Neural cell (in vitro differentiated cells): ENCODE results near the gene TSPAN18. TPM values are rescaled to one million over a fixed set of nuclear protein-coding genes. Genes with fewer than 3 reads are reported as not detected.

Experiments used
- H2AFZ ChIP-seq: fragments of 200-600, 300-800 bp; sonication (generic), shearing (Covaris generic); 2 replicates; pipeline ENCODE4 v1.6.0; 2014; ENCODE audit warnings: low read depth, mild to moderate bottlenecking, antibody characterized with exemption, low read length, moderate library complexity
- H3F3A ChIP-seq: fragments of 200-600 bp; shearing (Covaris generic); 2 replicates; pipeline ENCODE4 v1.6.1; 2016; ENCODE audit warnings: mild to moderate bottlenecking, moderate library complexity, mixed read lengths, antibody characterized with exemption, low read length; ENCODE audit not compliant: insufficient read depth, poor library complexity, severe bottlenecking
- H3K27ac ChIP-seq: fragments of 200-600, 300-800 bp; sonication (generic), shearing (Covaris generic); 2 replicates; pipeline ENCODE4 v1.5.1; 2014; ENCODE audit warnings: mild to moderate bottlenecking, low read length, moderate library complexity
- H3K27me3 ChIP-seq: fragments of 300-800, 200-600 bp; sonication (generic), shearing (Covaris generic); 2 replicates; pipeline ENCODE4 v1.6.0; 2014; ENCODE audit warnings: mild to moderate bottlenecking, low read depth, low read length, moderate library complexity; ENCODE audit not compliant: insufficient read depth
- H3K36me3 ChIP-seq: fragments of 300-800, 200-600 bp; sonication (generic), shearing (Covaris generic); 2 replicates; pipeline ENCODE4 v1.5.1; 2014; ENCODE audit warnings: mild to moderate bottlenecking, antibody characterized with exemption, low read length, moderate library complexity; ENCODE audit not compliant: insufficient read depth
- H3K4me2 ChIP-seq: fragments of 300-800, 200-600 bp; sonication (generic), shearing (Covaris generic); 2 replicates; pipeline ENCODE4 v1.6.0; 2014; ENCODE audit warnings: mild to moderate bottlenecking, low read length
- H3K4me3 ChIP-seq: fragments of 300-800, 200-600 bp; sonication (generic), shearing (Covaris generic); 2 replicates; pipeline ENCODE4 v1.5.1; 2014; ENCODE audit warnings: mild to moderate bottlenecking, low read length, moderate library complexity
- H3K79me2 ChIP-seq: fragments of 200-600 bp; shearing (Covaris generic); replicated peaks from 2 replicates; pipeline ENCODE4 v1.6.0; 2014; ENCODE audit warnings: mild to moderate bottlenecking, low read length, moderate library complexity; ENCODE audit not compliant: insufficient read depth
- H3K9ac ChIP-seq: fragments of 300-800, 200-600 bp; sonication (generic), shearing (Covaris generic); 2 replicates; pipeline ENCODE4 v1.6.1; 2016; ENCODE audit warnings: mild to moderate bottlenecking, low read length, mixed read lengths
- H3K9me2 ChIP-seq: fragments of 200-600 bp; shearing (Covaris generic); 2 replicates; pipeline ENCODE4 v1.6.1; 2016; ENCODE audit warnings: mild to moderate bottlenecking, low read length, mixed read lengths; ENCODE audit not compliant: insufficient read depth
- H3K9me3 ChIP-seq: fragments of 200-600, 300-800 bp; sonication (generic), shearing (Covaris generic); 2 replicates; pipeline ENCODE4 v1.6.1; 2016; ENCODE audit warnings: mild to moderate bottlenecking, mixed run types, low read length, moderate library complexity, mixed read lengths
- H4K20me1 ChIP-seq: fragments of 200-600 bp; shearing (Covaris generic); 2 replicates; pipeline ENCODE4 v1.6.1; 2016; ENCODE audit warnings: mild to moderate bottlenecking, mixed run types; ENCODE audit not compliant: insufficient read depth
- CTCF ChIP-seq: fragments of 450-650 bp; IDR thresholded peaks from 2 replicates; pipeline ENCODE4 v1.5.1; 2014; ENCODE audit warnings: antibody characterized with exemption, mild to moderate bottlenecking, moderate library complexity; ENCODE audit not compliant: poor library complexity, severe bottlenecking
- EP300 ChIP-seq: fragments of 450-650 bp; conservative IDR thresholded peaks from 2 replicates; pipeline ENCODE4 v1.6.1; 2014; ENCODE audit warnings: antibody characterized with exemption, mild to moderate bottlenecking, moderate library complexity; ENCODE audit not compliant: poor library complexity, severe bottlenecking
- EZH2 ChIP-seq: fragments of 200-600, 300-800 bp; shearing (Covaris generic), sonication (generic); IDR thresholded peaks from 2 replicates; pipeline ENCODE4 v1.6.1; 2014; ENCODE audit warnings: antibody characterized with exemption, low read length, borderline replicate concordance, mild to moderate bottlenecking; ENCODE audit not compliant: insufficient read depth, poor library complexity, severe bottlenecking
- MXI1 ChIP-seq: fragments of 450-650 bp; conservative IDR thresholded peaks from 2 replicates; pipeline ENCODE4 v1.6.1; 2014; ENCODE audit warnings: antibody characterized with exemption, mild to moderate bottlenecking; ENCODE audit not compliant: poor library complexity, severe bottlenecking
- POLR2AphosphoS5 ChIP-seq: IDR thresholded peaks from 2 replicates; pipeline ENCODE4 v1.6.1; 2012
- RAD21 ChIP-seq: fragments of 450-650 bp; conservative IDR thresholded peaks from 2 replicates; pipeline ENCODE4 v1.6.1; 2014; ENCODE audit warnings: antibody characterized with exemption, mild to moderate bottlenecking, moderate library complexity
- REST ChIP-seq: IDR thresholded peaks from 2 replicates; pipeline ENCODE4 v1.6.1; 2012; ENCODE audit warnings: borderline replicate concordance
- SMC3 ChIP-seq: fragments of 450-650 bp; conservative IDR thresholded peaks from 2 replicates; pipeline ENCODE4 v1.6.1; 2014; ENCODE audit warnings: antibody characterized with exemption, mild to moderate bottlenecking, moderate library complexity; ENCODE audit not compliant: poor library complexity
- TAF1 ChIP-seq: IDR thresholded peaks from 2 replicates; pipeline ENCODE4 v1.6.1; 2012; ENCODE audit warnings: low read depth
- polyA plus RNA-seq: library from polyadenylated mRNA; depleted of rRNA; stranded (reverse); fragments of >200 nt; gene quantifications from 2 replicates; pipeline ENCODE4 v1.2.3, GENCODE V29; 2014

Gene TSPAN18
- polyA plus RNA-seq, 1 donor from 2014 or later: 8.4 TPM

DNA sequence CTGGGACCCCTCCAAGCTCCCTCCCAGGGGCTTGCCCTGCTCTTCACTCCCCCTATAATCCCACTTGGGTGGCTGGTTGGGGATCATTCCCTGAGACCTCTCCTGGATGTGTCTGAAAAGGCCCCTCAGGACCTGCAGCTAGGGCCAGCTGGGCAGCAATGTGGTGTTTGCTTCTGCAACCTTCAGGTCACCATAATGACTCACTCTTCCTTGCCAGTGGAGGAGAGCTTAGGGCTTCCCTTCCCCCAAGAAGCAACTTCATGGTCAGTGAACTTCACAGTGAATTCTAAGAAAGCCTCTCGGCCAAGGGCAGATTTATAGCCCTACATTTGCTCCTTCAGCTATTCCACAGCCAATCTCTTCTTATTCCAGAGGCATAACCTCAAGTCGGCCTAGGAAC lies 45.1 kb upstream of the TSPAN18 start:
- no peak overlapping the region for H3K4me3 ChIP-seq
- no peaks in the 10 kb centered on the region for H3K27me3 ChIP-seq
- no peak overlapping the region for H3K9ac ChIP-seq
- no peak for TF ChIP-seq EP300
- TF ChIP-seq EZH2: no peak
- TF ChIP-seq MXI1: no peak
- no peak for TF ChIP-seq SMC3
- H3K9me3 ChIP-seq: no peaks in the 10 kb centered on the region
- H3K79me2 ChIP-seq: no peaks in the 10 kb centered on the region
- H3K4me2 ChIP-seq: no peak overlapping the region
- H3K36me3 ChIP-seq: no peaks in the 10 kb centered on the region
- H4K20me1 ChIP-seq: no peaks in the 10 kb centered on the region
- no peak overlapping the region for H2AFZ ChIP-seq
- no peaks in the 10 kb centered on the region for H3K9me2 ChIP-seq
- H3F3A ChIP-seq: no peaks in the 10 kb centered on the region
- no peak overlapping the region for H3K27ac ChIP-seq

GRCh38 chr11:44684859-44685281 lies 41.9 kb upstream of the TSPAN18 start:
- Histone ChIP-seq H3K27me3 (no peaks in the 10 kb centered on the region), H3F3A (no peaks in the 10 kb centered on the region), H3K9ac (no peak overlapping the region), H3K4me2 (no peak overlapping the region), H4K20me1 (no peaks in the 10 kb centered on the region), H3K36me3 (no peaks in the 10 kb centered on the region), H2AFZ (no peak overlapping the region), H3K9me3 (no peaks in the 10 kb centered on the region), H3K79me2 (no peaks in the 10 kb centered on the region), H3K9me2 (no peaks in the 10 kb centered on the region), H3K4me3 (no peak overlapping the region), H3K27ac (no peak overlapping the region)
- TF ChIP-seq SMC3 (no peak), RAD21 (no peak), POLR2AphosphoS5 (no peak)

DNA sequence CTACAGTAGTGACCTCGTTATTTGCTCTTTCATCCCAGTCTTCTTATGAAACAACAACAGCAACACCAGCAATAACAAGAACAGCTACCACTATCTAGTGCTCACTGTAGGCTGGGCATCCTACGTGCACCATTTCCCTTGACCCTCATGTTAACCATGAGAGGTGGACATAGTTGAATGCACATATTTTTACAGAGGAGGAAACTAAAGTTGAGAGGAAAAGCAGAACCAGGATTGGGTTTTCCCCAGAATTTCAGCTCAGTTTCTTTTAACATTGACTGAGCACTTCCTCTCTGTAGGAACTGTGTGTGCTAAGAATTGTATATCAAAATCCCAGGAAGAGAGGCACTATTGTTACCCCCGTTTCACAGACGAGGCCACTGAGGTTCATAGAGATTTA lies 39.4 kb upstream of the TSPAN18 start:
- no peaks in the 10 kb centered on the region for H3F3A ChIP-seq
- no peaks in the 10 kb centered on the region for H3K27me3 ChIP-seq
- TF ChIP-seq EZH2 (no peak), EP300 (no peak), REST (no peak), TAF1 (no peak), MXI1 (no peak), RAD21 (no peak), POLR2AphosphoS5 (no peak), CTCF (no peak), SMC3 (no peak)
- no peaks in the 10 kb centered on the region for H4K20me1 ChIP-seq
- H3K36me3 ChIP-seq: no peaks in the 10 kb centered on the region
- no peak overlapping the region for H3K27ac ChIP-seq
- no peak overlapping the region for H2AFZ ChIP-seq
- no peaks in the 10 kb centered on the region for H3K79me2 ChIP-seq
- no peak overlapping the region for H3K4me2 ChIP-seq
- H3K4me3 ChIP-seq: no peak overlapping the region
- H3K9me3 ChIP-seq: no peaks in the 10 kb centered on the region
- H3K9me2 ChIP-seq: no peaks in the 10 kb centered on the region
- H3K9ac ChIP-seq: no peak overlapping the region
